WTC11 (cell line): ENCODE measurements around the gene REEP1. TPM values are rescaled to one million over a fixed set of nuclear protein-coding genes. Genes with fewer than 3 reads are reported as not detected.

Experiments used
- ATAC-seq: fragments of 200-7000 bp; cut with Tn5 transposase; 2 replicates; pipeline ENCODE4 v1.10.0; 2021; ENCODE audit warnings: mild to moderate bottlenecking, moderate library complexity
- CTCF ChIA-PET: fragments of 300-600 bp; sonication (Branson Sonifier 250); formaldehyde crosslinking; loops from one replicate; lab custom pipeline; 2021; ENCODE audit warnings: antibody characterized with exemption; lab: Charles Lee
- POLR2A ChIA-PET: fragments of 350-600 bp; sonication (Branson Sonifier 250); formaldehyde crosslinking; loops from one replicate; lab custom pipeline; 2021; ENCODE audit warnings: antibody characterized with exemption; lab: Charles Lee
- DNase-seq: peaks from one replicate; pipeline ENCODE4 v3.0.0; 2021; ENCODE audit warnings: low spot score
- H3K27ac Mint-ChIP-seq: 2 replicates; pipeline ENCODE4 v1.8.0; 2021; ENCODE audit warnings: mixed read lengths
- H3K27me3 Mint-ChIP-seq: 2 replicates; pipeline ENCODE4 v1.8.0; 2021; ENCODE audit warnings: low read depth, mild to moderate bottlenecking, moderate library complexity, mixed read lengths
- H3K36me3 Mint-ChIP-seq: 2 replicates; pipeline ENCODE4 v1.8.0; 2021; ENCODE audit warnings: mixed read lengths
- H3K4me1 Mint-ChIP-seq: 2 replicates; pipeline ENCODE4 v1.8.0; 2022; ENCODE audit warnings: mixed read lengths
- H3K4me3 Mint-ChIP-seq: 2 replicates; pipeline ENCODE4 v1.8.0; 2021; ENCODE audit warnings: mild to moderate bottlenecking, moderate library complexity, mixed read lengths
- H3K9me3 Mint-ChIP-seq: 2 replicates; pipeline ENCODE4 v1.8.0; 2021; ENCODE audit warnings: mixed read lengths
- CREB1 ChIP-seq: sonication (generic); formaldehyde crosslinking; IDR thresholded peaks from 2 replicates; pipeline ENCODE4 v1.8.0; 2023; ENCODE audit warnings: mild to moderate bottlenecking, missing genetic modification reagents
- CREM ChIP-seq: sonication (generic); formaldehyde crosslinking; IDR thresholded peaks from 2 replicates; pipeline ENCODE4 v1.8.1; 2022; ENCODE audit warnings: mild to moderate bottlenecking, missing genetic modification reagents, moderate library complexity
- EMX1 ChIP-seq: fragments of 250-450 bp; sonication (Bioruptor Pico); IDR thresholded peaks from 2 replicates; pipeline ENCODE4 v1.8.0; 2021; ENCODE audit warnings: mild to moderate bottlenecking
- ESRRA ChIP-seq: sonication (generic); formaldehyde crosslinking; IDR thresholded peaks from 2 replicates; pipeline ENCODE4 v1.8.1; 2022; ENCODE audit warnings: mild to moderate bottlenecking, missing genetic modification reagents, borderline replicate concordance
- FOXK1 ChIP-seq: sonication (generic); formaldehyde crosslinking; IDR thresholded peaks from 2 replicates; pipeline ENCODE4 v1.8.0; 2022; ENCODE audit warnings: mild to moderate bottlenecking, moderate library complexity, missing genetic modification reagents
- GABPB1 ChIP-seq: sonication (generic); formaldehyde crosslinking; IDR thresholded peaks from 2 replicates; pipeline ENCODE4 v1.8.1; 2023; ENCODE audit warnings: mild to moderate bottlenecking, missing genetic modification reagents
- NFATC4 ChIP-seq: fragments of 250-450 bp; sonication (Bioruptor Pico); IDR thresholded peaks from 2 replicates; pipeline ENCODE4 v1.9.0; 2021; ENCODE audit warnings: mild to moderate bottlenecking
- NFE2L1 ChIP-seq: sonication (generic); formaldehyde crosslinking; IDR thresholded peaks from 2 replicates; pipeline ENCODE4 v1.8.1; 2023; ENCODE audit warnings: missing genetic modification reagents
- NFYB ChIP-seq: sonication (generic); formaldehyde crosslinking; conservative IDR thresholded peaks from 2 replicates; pipeline ENCODE4 v1.8.0; 2022; ENCODE audit warnings: low read depth, missing genetic modification reagents
- NR1H2 ChIP-seq: sonication (generic); formaldehyde crosslinking; IDR thresholded peaks from 2 replicates; pipeline ENCODE4 v1.9.0; 2021; ENCODE audit warnings: mild to moderate bottlenecking, moderate library complexity, missing genetic modification reagents
- PRRX2 ChIP-seq: fragments of 250-450 bp; sonication (Bioruptor Pico); IDR thresholded peaks from 2 replicates; pipeline ENCODE4 v1.8.0; 2021; ENCODE audit warnings: mild to moderate bottlenecking
- RELA ChIP-seq: sonication (generic); formaldehyde crosslinking; IDR thresholded peaks from 2 replicates; pipeline ENCODE4 v1.8.1; 2022; ENCODE audit warnings: missing genetic modification reagents, mild to moderate bottlenecking, borderline replicate concordance
- RORB ChIP-seq: fragments of 250-450 bp; sonication (Bioruptor Pico); IDR thresholded peaks from 2 replicates; pipeline ENCODE4 v1.9.0; 2021; ENCODE audit warnings: mild to moderate bottlenecking
- SMAD4 ChIP-seq: sonication (generic); formaldehyde crosslinking; IDR thresholded peaks from 2 replicates; pipeline ENCODE4 v1.8.0; 2022; ENCODE audit warnings: mild to moderate bottlenecking, missing genetic modification reagents
- TP53 ChIP-seq: sonication (generic); formaldehyde crosslinking; IDR thresholded peaks from 2 replicates; pipeline ENCODE4 v1.8.1; 2023; ENCODE audit warnings: mild to moderate bottlenecking, missing genetic modification reagents
- ZNF232 ChIP-seq: sonication (generic); formaldehyde crosslinking; IDR thresholded peaks from 2 replicates; pipeline ENCODE4 v1.8.0; 2022; ENCODE audit warnings: mild to moderate bottlenecking, missing genetic modification reagents
- ZNF396 ChIP-seq: fragments of 250-450 bp; sonication (Bioruptor Pico); IDR thresholded peaks from 2 replicates; pipeline ENCODE4 v1.8.0; 2021; ENCODE audit warnings: mild to moderate bottlenecking, moderate library complexity, borderline replicate concordance
- ZNF416 ChIP-seq: fragments of 250-450 bp; sonication (Bioruptor Pico); IDR thresholded peaks from 2 replicates; pipeline ENCODE4 v1.9.0; 2021; ENCODE audit warnings: mild to moderate bottlenecking, inconsistent platforms
- ZNF423 ChIP-seq: fragments of 250-450 bp; sonication (Bioruptor Pico); IDR thresholded peaks from 2 replicates; pipeline ENCODE4 v2.1.2; 2022; ENCODE audit warnings: mild to moderate bottlenecking, moderate library complexity
- total RNA-seq: library from RNA; stranded (reverse); gene quantifications from 3 replicates; pipeline ENCODE4 v1.2.3, GENCODE V29; 2021
- TF ChIP-seq, protein P1 (sequence below): sonication (generic); formaldehyde crosslinking; IDR thresholded peaks from 2 replicates; pipeline ENCODE4 v1.8.1; 2023; ENCODE audit warnings: mild to moderate bottlenecking, missing genetic modification reagents
- TF ChIP-seq, protein P2 (sequence below): sonication (generic); formaldehyde crosslinking; IDR thresholded peaks from 2 replicates; pipeline ENCODE4 v1.8.0; 2022; ENCODE audit warnings: mild to moderate bottlenecking, missing genetic modification reagents
- TF ChIP-seq, protein P3 (sequence below): sonication (generic); formaldehyde crosslinking; IDR thresholded peaks from 2 replicates; pipeline ENCODE4 v1.8.1; 2023; ENCODE audit warnings: mild to moderate bottlenecking, missing genetic modification reagents, moderate library complexity
- TF ChIP-seq, protein P4 (sequence below): sonication (generic); formaldehyde crosslinking; conservative IDR thresholded peaks from 2 replicates; pipeline ENCODE4 v1.8.1; 2022; ENCODE audit warnings: mild to moderate bottlenecking, missing genetic modification reagents
- TF ChIP-seq, protein P5 (sequence below): sonication (generic); formaldehyde crosslinking; IDR thresholded peaks from 2 replicates; pipeline ENCODE4 v1.8.0; 2022; ENCODE audit warnings: mild to moderate bottlenecking, missing genetic modification reagents
- TF ChIP-seq, protein P6 (sequence below): sonication (generic); formaldehyde crosslinking; IDR thresholded peaks from 2 replicates; pipeline ENCODE4 v1.8.0; 2023; ENCODE audit warnings: missing genetic modification reagents
- TF ChIP-seq, protein P7 (sequence below): fragments of 250-450 bp; sonication (Bioruptor Pico); IDR thresholded peaks from 2 replicates; pipeline ENCODE4 v1.9.0; 2021; ENCODE audit warnings: mild to moderate bottlenecking, borderline replicate concordance

The REEP1 gene
- total RNA-seq, 1 experiment from 2014 or later, result 1.9 TPM

DNA sequence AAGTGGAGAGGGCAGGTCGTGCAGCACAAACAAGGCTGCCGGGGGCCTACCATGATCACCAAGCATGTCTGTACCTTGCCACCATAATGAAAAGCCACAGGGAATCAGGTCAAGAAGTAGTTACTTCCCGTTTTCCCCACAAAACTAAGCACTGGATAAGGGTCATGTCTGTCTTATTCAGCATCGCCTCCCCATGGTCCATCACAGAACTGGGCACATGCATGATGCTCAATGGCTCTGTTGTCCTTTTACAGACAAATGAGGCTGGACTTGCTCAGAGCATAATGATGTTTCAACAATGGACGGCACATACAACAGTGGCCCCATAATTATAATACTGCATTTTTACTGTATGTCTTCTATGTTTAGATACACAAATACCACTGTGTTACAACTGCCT, 27.5 kb downstream of the REEP1 start (continued):
- TF ChIP-seq NFATC4, result no peak
- TF ChIP-seq, all 79 proteins: peak for 0

DNA sequence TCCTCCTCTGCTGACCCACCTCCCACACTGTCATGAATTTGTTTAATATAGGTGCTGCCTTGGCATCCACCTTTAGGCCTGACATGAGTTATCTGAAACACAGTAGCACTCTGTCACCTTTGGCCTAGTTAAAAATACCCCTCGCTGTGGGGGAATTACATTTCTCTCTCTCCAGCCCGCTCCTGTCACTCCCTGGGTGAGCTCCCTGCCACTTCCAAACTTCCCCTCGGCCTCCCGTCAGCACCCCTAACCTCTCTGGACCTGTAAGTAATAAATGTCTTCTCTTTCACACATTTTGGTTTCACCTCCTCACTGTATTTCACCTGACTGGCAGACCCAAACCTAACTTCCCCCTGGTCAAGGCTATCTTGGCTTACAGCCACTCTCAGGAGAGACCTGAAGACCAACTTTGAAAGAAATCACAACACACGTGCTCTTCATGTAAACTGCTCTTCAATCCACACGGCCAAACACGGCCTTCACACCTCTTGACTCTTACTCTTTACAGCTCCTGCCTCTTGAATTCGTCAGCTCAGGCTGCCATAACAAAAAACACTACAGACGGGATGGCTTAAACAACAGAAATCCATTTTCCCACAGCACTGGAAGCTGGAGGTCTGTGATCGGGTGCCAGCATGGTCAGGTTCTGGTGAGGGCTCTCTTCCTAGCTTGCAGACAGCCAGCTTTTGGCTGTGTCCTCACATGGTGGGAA, 28.3 kb downstream of the REEP1 start:
- peaks cover 8% of the 10 kb centered on the region for H3K4me1 Mint-ChIP-seq
- no peaks in the 10 kb centered on the region for H3K27me3 Mint-ChIP-seq
- H3K27ac Mint-ChIP-seq, result no peak overlapping the region
- DNase-seq (no peak), ATAC-seq (no peak)
- TF ChIP-seq SMAD4 (CRISPR knock-in tag) (no peak), NR1H2 (no peak), NFE2L1 (CRISPR knock-in tag) (no peak), NFYB (no peak)
- TF ChIP-seq, protein P1, sequence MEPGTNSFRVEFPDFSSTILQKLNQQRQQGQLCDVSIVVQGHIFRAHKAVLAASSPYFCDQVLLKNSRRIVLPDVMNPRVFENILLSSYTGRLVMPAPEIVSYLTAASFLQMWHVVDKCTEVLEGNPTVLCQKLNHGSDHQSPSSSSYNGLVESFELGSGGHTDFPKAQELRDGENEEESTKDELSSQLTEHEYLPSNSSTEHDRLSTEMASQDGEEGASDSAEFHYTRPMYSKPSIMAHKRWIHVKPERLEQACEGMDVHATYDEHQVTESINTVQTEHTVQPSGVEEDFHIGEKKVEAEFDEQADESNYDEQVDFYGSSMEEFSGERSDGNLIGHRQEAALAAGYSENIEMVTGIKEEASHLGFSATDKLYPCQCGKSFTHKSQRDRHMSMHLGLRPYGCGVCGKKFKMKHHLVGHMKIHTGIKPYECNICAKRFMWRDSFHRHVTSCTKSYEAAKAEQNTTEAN, result no peak
- TF ChIP-seq, protein P2, sequence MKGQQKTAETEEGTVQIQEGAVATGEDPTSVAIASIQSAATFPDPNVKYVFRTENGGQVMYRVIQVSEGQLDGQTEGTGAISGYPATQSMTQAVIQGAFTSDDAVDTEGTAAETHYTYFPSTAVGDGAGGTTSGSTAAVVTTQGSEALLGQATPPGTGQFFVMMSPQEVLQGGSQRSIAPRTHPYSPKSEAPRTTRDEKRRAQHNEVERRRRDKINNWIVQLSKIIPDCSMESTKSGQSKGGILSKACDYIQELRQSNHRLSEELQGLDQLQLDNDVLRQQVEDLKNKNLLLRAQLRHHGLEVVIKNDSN (CRISPR knock-in tag), result no peak
- H3K4me3 Mint-ChIP-seq, result no peak overlapping the region
- H3K36me3 Mint-ChIP-seq, result no peaks in the 10 kb centered on the region
- ChIA-PET POLR2A (no interaction called here), CTCF (interaction anchor here (1.5 kb wide), 1 partner anchor 59 kb away, joined by 3 read pairs; no protein-coding TSS in a partner anchor)
- H3K9me3 Mint-ChIP-seq, result no peaks in the 10 kb centered on the region

DNA sequence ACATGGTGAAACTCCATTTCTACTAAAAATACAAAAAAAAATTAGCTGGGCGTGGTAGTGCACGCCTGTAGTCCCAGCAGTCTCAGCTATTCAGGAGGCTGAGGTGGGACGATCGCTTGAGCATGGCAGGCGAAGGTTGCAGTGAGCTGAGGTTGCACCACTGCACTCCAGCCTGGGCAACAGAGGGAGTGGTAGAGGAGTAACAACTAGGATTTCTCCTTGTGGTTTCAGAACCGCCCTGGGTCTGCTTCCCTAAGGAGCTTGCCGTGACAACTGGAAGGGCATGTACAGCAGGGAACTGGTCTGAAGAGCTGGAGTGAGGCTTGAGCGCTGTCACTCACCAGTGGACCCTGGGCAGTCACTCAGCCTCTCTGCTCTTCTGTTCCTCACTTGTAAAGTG, 29.1 kb downstream of the REEP1 start:
- ChIA-PET POLR2A (no interaction called here), CTCF (interaction anchor here (1.5 kb wide), 1 partner anchor 60 kb away, joined by 3 read pairs; no protein-coding TSS in a partner anchor)
- DNase-seq (no peak), ATAC-seq (no peak)
- peaks cover 8% of the 10 kb centered on the region for H3K4me1 Mint-ChIP-seq
- H3K4me3 Mint-ChIP-seq, result no peak overlapping the region
- H3K36me3 Mint-ChIP-seq, result no peaks in the 10 kb centered on the region
- TF ChIP-seq TP53 (CRISPR knock-in tag), result no peak
- TF ChIP-seq ZNF416 (CRISPR knock-in tag), result no peak
- TF ChIP-seq PRRX2 (CRISPR knock-in tag), result no peak
- TF ChIP-seq, protein P3, sequence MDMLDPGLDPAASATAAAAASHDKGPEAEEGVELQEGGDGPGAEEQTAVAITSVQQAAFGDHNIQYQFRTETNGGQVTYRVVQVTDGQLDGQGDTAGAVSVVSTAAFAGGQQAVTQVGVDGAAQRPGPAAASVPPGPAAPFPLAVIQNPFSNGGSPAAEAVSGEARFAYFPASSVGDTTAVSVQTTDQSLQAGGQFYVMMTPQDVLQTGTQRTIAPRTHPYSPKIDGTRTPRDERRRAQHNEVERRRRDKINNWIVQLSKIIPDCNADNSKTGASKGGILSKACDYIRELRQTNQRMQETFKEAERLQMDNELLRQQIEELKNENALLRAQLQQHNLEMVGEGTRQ (CRISPR knock-in tag), result no peak
- TF ChIP-seq CREB1 (CRISPR knock-in tag), result no peak
- TF ChIP-seq ZNF232 (CRISPR knock-in tag), result no peak
- no peak for TF ChIP-seq RORB
- TF ChIP-seq, protein P4, sequence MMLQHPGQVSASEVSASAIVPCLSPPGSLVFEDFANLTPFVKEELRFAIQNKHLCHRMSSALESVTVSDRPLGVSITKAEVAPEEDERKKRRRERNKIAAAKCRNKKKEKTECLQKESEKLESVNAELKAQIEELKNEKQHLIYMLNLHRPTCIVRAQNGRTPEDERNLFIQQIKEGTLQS (CRISPR knock-in tag), result no peak
- TF ChIP-seq, protein P5, sequence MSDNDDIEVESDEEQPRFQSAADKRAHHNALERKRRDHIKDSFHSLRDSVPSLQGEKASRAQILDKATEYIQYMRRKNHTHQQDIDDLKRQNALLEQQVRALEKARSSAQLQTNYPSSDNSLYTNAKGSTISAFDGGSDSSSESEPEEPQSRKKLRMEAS, result no peak
- TF ChIP-seq CREM (CRISPR knock-in tag), result no peak
- TF ChIP-seq RELA (CRISPR knock-in tag), result no peak
- no peak for TF ChIP-seq ZNF396
- TF ChIP-seq, protein P6, sequence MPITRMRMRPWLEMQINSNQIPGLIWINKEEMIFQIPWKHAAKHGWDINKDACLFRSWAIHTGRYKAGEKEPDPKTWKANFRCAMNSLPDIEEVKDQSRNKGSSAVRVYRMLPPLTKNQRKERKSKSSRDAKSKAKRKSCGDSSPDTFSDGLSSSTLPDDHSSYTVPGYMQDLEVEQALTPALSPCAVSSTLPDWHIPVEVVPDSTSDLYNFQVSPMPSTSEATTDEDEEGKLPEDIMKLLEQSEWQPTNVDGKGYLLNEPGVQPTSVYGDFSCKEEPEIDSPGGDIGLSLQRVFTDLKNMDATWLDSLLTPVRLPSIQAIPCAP (CRISPR knock-in tag), result no peak
- TF ChIP-seq EMX1, result no peak
- TF ChIP-seq, protein P7, sequence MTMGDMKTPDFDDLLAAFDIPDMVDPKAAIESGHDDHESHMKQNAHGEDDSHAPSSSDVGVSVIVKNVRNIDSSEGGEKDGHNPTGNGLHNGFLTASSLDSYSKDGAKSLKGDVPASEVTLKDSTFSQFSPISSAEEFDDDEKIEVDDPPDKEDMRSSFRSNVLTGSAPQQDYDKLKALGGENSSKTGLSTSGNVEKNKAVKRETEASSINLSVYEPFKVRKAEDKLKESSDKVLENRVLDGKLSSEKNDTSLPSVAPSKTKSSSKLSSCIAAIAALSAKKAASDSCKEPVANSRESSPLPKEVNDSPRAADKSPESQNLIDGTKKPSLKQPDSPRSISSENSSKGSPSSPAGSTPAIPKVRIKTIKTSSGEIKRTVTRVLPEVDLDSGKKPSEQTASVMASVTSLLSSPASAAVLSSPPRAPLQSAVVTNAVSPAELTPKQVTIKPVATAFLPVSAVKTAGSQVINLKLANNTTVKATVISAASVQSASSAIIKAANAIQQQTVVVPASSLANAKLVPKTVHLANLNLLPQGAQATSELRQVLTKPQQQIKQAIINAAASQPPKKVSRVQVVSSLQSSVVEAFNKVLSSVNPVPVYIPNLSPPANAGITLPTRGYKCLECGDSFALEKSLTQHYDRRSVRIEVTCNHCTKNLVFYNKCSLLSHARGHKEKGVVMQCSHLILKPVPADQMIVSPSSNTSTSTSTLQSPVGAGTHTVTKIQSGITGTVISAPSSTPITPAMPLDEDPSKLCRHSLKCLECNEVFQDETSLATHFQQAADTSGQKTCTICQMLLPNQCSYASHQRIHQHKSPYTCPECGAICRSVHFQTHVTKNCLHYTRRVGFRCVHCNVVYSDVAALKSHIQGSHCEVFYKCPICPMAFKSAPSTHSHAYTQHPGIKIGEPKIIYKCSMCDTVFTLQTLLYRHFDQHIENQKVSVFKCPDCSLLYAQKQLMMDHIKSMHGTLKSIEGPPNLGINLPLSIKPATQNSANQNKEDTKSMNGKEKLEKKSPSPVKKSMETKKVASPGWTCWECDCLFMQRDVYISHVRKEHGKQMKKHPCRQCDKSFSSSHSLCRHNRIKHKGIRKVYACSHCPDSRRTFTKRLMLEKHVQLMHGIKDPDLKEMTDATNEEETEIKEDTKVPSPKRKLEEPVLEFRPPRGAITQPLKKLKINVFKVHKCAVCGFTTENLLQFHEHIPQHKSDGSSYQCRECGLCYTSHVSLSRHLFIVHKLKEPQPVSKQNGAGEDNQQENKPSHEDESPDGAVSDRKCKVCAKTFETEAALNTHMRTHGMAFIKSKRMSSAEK (CRISPR knock-in tag), result no peak
- no peak for TF ChIP-seq ZNF423 (CRISPR knock-in tag)
- TF ChIP-seq ESRRA (CRISPR knock-in tag), result no peak
- no peak for TF ChIP-seq FOXK1 (CRISPR knock-in tag)
- TF ChIP-seq GABPB1 (CRISPR knock-in tag), result no peak
- no peak overlapping the region for H3K27ac Mint-ChIP-seq
- H3K9me3 Mint-ChIP-seq, result no peaks in the 10 kb centered on the region
- no peaks in the 10 kb centered on the region for H3K27me3 Mint-ChIP-seq
